ENCODE data around the gene SAMD4A.

Gene SAMD4A

GRCh38 chr14:54567639-54568561, 972 bp downstream of the SAMD4A start:
- H3K27me3 ChIP-seq = peaks cover 41% of the 10 kb centered on the region
- H3K9me3 ChIP-seq = no peaks in the 10 kb centered on the region
- no peaks in the 10 kb centered on the region for H3K36me3 ChIP-seq
- no peak for TF ChIP-seq CTCF (IDR thresholded peaks at IDR 0.05; ENCODE audit: low read depth, low read length)
- DNase-seq = peak; percentile 62
- peaks cover 2% of the 10 kb centered on the region; the same call in 1 of the 2 replicates for H3K4me1 ChIP-seq
- peak overlapping the region; percentile 63 for H3K4me3 ChIP-seq (ENCODE audit: low read depth, low read length)

GRCh38 chr14:54568821-54569595, 2.1 kb downstream of the SAMD4A start:
- Histone ChIP-seq H3K9me3 (no peaks in the 10 kb centered on the region), H3K27me3 (peaks cover 41% of the 10 kb centered on the region), H3K4me3 (ENCODE audit: low read depth, low read length) (no peak overlapping the region), H3K4me1 (peaks cover 2% of the 10 kb centered on the region; the same call in 1 of the 2 replicates), H3K36me3 (no peaks in the 10 kb centered on the region)
- no peak for TF ChIP-seq CTCF (IDR thresholded peaks at IDR 0.05; ENCODE audit: low read depth, low read length)
- DNase-seq = no peak

GRCh38 chr14:54570047-54570446, 3.1 kb downstream of the SAMD4A start:
- Histone ChIP-seq H3K4me1 (no peaks in the 10 kb centered on the region), H3K4me3 (ENCODE audit: low read depth, low read length) (no peak overlapping the region), H3K36me3 (no peaks in the 10 kb centered on the region), H3K27me3 (peaks cover 34% of the 10 kb centered on the region), H3K9me3 (no peaks in the 10 kb centered on the region)
- DNase-seq = no peak
- TF ChIP-seq CTCF (IDR thresholded peaks at IDR 0.05; ENCODE audit: low read depth, low read length) = no peak

GRCh38 chr14:54570631-54571415, 3.9 kb downstream of the SAMD4A start:
- H3K36me3 ChIP-seq = no peaks in the 10 kb centered on the region
- no peak for DNase-seq
- no peaks in the 10 kb centered on the region for H3K4me1 ChIP-seq
- H3K4me3 ChIP-seq (ENCODE audit: low read depth, low read length) = no peak overlapping the region
- H3K27me3 ChIP-seq = peaks cover 26% of the 10 kb centered on the region
- TF ChIP-seq CTCF (IDR thresholded peaks at IDR 0.05; ENCODE audit: low read depth, low read length) = no peak
- H3K9me3 ChIP-seq = no peaks in the 10 kb centered on the region

GRCh38 chr14:54572316-54572715, 5.4 kb downstream of the SAMD4A start:
- H3K36me3 ChIP-seq = no peaks in the 10 kb centered on the region
- H3K27me3 ChIP-seq = peaks cover 11% of the 10 kb centered on the region
- H3K9me3 ChIP-seq = no peaks in the 10 kb centered on the region
- TF ChIP-seq CTCF (IDR thresholded peaks at IDR 0.05; ENCODE audit: low read depth, low read length) = peak; percentile 87
- no peaks in the 10 kb centered on the region for H3K4me1 ChIP-seq
- peak; percentile 47 for DNase-seq
- no peak overlapping the region for H3K4me3 ChIP-seq (ENCODE audit: low read depth, low read length)
